GM23338 (cell line): ENCODE results near the gene RARG. TPM values are rescaled to one million over a fixed set of nuclear protein-coding genes. Genes with fewer than 3 reads are reported as not detected.

Source experiments
- ATAC-seq: fragments of 200-7000 bp; cut with Tn5 transposase; 3 replicates; pipeline ENCODE4 v1.9.1; 2020
- DNase-seq: peaks from one replicate; pipeline ENCODE4 v3.0.0-alpha.2; 2015; ENCODE audit warnings: low spot score
- H2AFZ ChIP-seq: fragments of 200-600 bp; sonication (generic); 2 replicates; pipeline ENCODE4 v1.8.0; 2016; ENCODE audit warnings: antibody characterized with exemption, mild to moderate bottlenecking, moderate library complexity
- H3F3A ChIP-seq: fragments of 200-600 bp; sonication (generic); replicated peaks from 2 replicates; pipeline ENCODE4 v1.8.0; 2017; ENCODE audit warnings: antibody characterized with exemption, mixed run types, low read depth
- H3K27ac ChIP-seq: fragments of 200-600 bp; sonication (generic); 2 replicates; pipeline ENCODE4 v1.6.1; 2016; ENCODE audit warnings: low read depth
- H3K27me3 ChIP-seq: fragments of 200-600 bp; sonication (generic); 2 replicates; pipeline ENCODE4 v1.8.0; 2016; ENCODE audit warnings: mild to moderate bottlenecking, mixed run types, moderate library complexity; ENCODE audit not compliant: insufficient read depth
- H3K36me3 ChIP-seq: fragments of 200-600 bp; sonication (generic); 2 replicates; pipeline ENCODE4 v1.8.0; 2016; ENCODE audit warnings: mild to moderate bottlenecking; ENCODE audit not compliant: insufficient read depth
- H3K4me1 ChIP-seq: fragments of 200-600 bp; sonication (generic); 2 replicates; pipeline ENCODE4 v1.8.0; 2016; ENCODE audit warnings: mild to moderate bottlenecking, moderate library complexity; ENCODE audit not compliant: insufficient read depth
- H3K4me2 ChIP-seq: fragments of 200-600 bp; sonication (generic); 2 replicates; pipeline ENCODE4 v1.7.1; 2017; ENCODE audit warnings: mixed run types
- H3K4me3 ChIP-seq: fragments of 200-600 bp; sonication (generic); 2 replicates; pipeline ENCODE4 v1.6.1; 2016; ENCODE audit warnings: mixed run types
- H3K79me2 ChIP-seq: fragments of 200-600 bp; sonication (generic); replicated peaks from 2 replicates; pipeline ENCODE4 v1.8.0; 2017; ENCODE audit warnings: mild to moderate bottlenecking; ENCODE audit not compliant: insufficient read depth
- H3K9me2 ChIP-seq: fragments of 200-600 bp; sonication (generic); 2 replicates; pipeline ENCODE4 v1.8.0; 2017; ENCODE audit not compliant: insufficient read depth
- H4K20me1 ChIP-seq: fragments of 200-600 bp; sonication (generic); replicated peaks from 2 replicates; pipeline ENCODE4 v1.8.0; 2017; ENCODE audit warnings: mild to moderate bottlenecking; ENCODE audit not compliant: insufficient read depth
- H3K27ac Mint-ChIP-seq: 2 replicates; pipeline ENCODE4 v1.8.0; 2020; ENCODE audit warnings: inconsistent platforms, mild to moderate bottlenecking, moderate library complexity, mixed read lengths
- H3K27me3 Mint-ChIP-seq: 3 replicates; pipeline ENCODE4 v1.8.0; 2022; ENCODE audit warnings: low read depth, mild to moderate bottlenecking, moderate library complexity, mixed read lengths, inconsistent platforms; ENCODE audit not compliant: insufficient read depth, poor library complexity
- H3K36me3 Mint-ChIP-seq: 3 replicates; pipeline ENCODE4 v1.8.0; 2021; ENCODE audit warnings: low read depth, mild to moderate bottlenecking, inconsistent platforms, moderate library complexity, mixed read lengths
- H3K4me1 Mint-ChIP-seq: 3 replicates; pipeline ENCODE4 v1.8.0; 2020; ENCODE audit warnings: mild to moderate bottlenecking, inconsistent platforms, mixed read lengths
- H3K4me3 Mint-ChIP-seq: 3 replicates; pipeline ENCODE4 v1.8.0; 2021; ENCODE audit warnings: moderate library complexity, mild to moderate bottlenecking, inconsistent platforms, mixed read lengths
- H3K9me3 Mint-ChIP-seq: 3 replicates; pipeline ENCODE4 v1.8.0; 2020; ENCODE audit warnings: moderate library complexity, mild to moderate bottlenecking, inconsistent platforms, mixed read lengths
- EZH2phosphoT487 ChIP-seq: fragments of 200-600 bp; sonication (generic); IDR thresholded peaks from one replicate; pipeline ENCODE4 v1.8.1; 2018; ENCODE audit warnings: antibody characterized with exemption; ENCODE audit not compliant: unreplicated experiment
- JUNB ChIP-seq: IDR thresholded peaks from one replicate; pipeline ENCODE4 v1.6.1; 2016; ENCODE audit warnings: antibody characterized with exemption; ENCODE audit not compliant: unreplicated experiment
- NANOG ChIP-seq: IDR thresholded peaks from 2 replicates; pipeline ENCODE4 v1.6.1; 2016; ENCODE audit warnings: antibody characterized with exemption, borderline replicate concordance
- POLR2AphosphoS5 ChIP-seq: IDR thresholded peaks from 2 replicates; pipeline ENCODE4 v1.6.1; 2016; ENCODE audit warnings: antibody characterized with exemption, low read depth
- ZNF331 ChIP-seq: fragments of 250-450 bp; sonication (Bioruptor Pico); IDR thresholded peaks from 2 replicates; pipeline ENCODE4 v1.5.0; 2020; ENCODE audit warnings: low read depth, mild to moderate bottlenecking, moderate library complexity
- polyA plus RNA-seq: library from polyadenylated mRNA; unstranded; fragments of >200 nt; fragmentation: Nextera tagmentation; extraction: Ambion mirVana; gene quantifications from 2 replicates; pipeline ENCODE4 v1.2.1, GENCODE V29; 2016
- total RNA-seq: library from RNA; depleted of rRNA; stranded (reverse); fragments of >200 nt; shearing (Covaris generic); gene quantifications from 2 replicates; pipeline ENCODE4 v1.2.3, GENCODE V29; 2014
- TF ChIP-seq, protein P1 (sequence below), 2 experiments: fragments of 200-600 bp in 1 of 2; sonication (generic) in 1 of 2; conservative IDR thresholded peaks; 2 replicates each; pipeline versions ENCODE4 v1.5.1 to v1.6.1; 2016 to 2017; ENCODE audit warnings: antibody characterized with exemption in 2 of 2, low read depth in 2 of 2, mild to moderate bottlenecking in 2 of 2, moderate library complexity in 1 of 2
- TF ChIP-seq, protein P2 (sequence below): fragments of 250-450 bp; sonication (Bioruptor Pico); IDR thresholded peaks from 2 replicates; pipeline ENCODE4 v1.5.0; 2020; ENCODE audit warnings: mild to moderate bottlenecking, moderate library complexity

RARG gene
- total and polyA plus RNA-seq, 2 experiments from 2014 or later: 18.5 to 50.2 TPM

DNA sequence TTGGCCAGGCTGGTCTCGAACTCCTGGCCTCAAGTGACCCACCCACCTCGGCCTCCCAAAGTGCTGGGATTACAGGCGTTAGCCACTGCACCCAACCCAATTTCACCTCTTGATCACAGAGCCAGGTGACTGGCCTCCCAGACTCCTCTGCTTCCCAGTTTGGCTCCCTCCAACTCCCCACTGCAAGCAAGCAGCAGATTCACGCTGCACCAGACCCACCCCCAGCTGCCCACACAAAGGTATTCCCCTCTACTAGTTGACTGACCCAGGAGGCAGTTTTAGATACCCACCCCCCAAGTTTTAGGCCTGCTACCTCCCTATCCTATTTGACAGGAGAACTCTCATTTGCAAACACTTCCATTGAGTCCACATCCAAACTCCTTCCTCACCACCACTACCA, 5.2 kb downstream of the RARG start:
- Histone ChIP-seq H3K4me3 (no peak overlapping the region), H4K20me1 (no peaks in the 10 kb centered on the region), H3K4me2 (no peak overlapping the region), H3K27ac (no peak overlapping the region), H3K36me3 (no peaks in the 10 kb centered on the region; the same call in 1 of the 2 replicates), H3K27me3 (peaks cover 4% of the 10 kb centered on the region; the same call in 1 of the 2 replicates), H3F3A (peaks cover 21% of the 10 kb centered on the region), H2AFZ (no peak overlapping the region), H3K9me2 (no peaks in the 10 kb centered on the region), H3K79me2 (peaks cover 4% of the 10 kb centered on the region; the same call in 1 of the 2 replicates), H3K4me1 (peaks cover 69% of the 10 kb centered on the region)
- no peak for ATAC-seq
- no peaks in the 10 kb centered on the region for H3K9me3 Mint-ChIP-seq
- H3K36me3 Mint-ChIP-seq: peaks cover 5% of the 10 kb centered on the region
- DNase-seq: no peak
- peaks cover 69% of the 10 kb centered on the region for H3K4me1 Mint-ChIP-seq
- H3K27ac Mint-ChIP-seq: no peak overlapping the region
- peaks cover 34% of the 10 kb centered on the region for H3K27me3 Mint-ChIP-seq
- TF ChIP-seq NANOG (no peak), EZH2phosphoT487 (no peak), ZNF331 (CRISPR knock-in tag) (no peak), POLR2AphosphoS5 (no peak), JUNB (no peak)
- TF ChIP-seq, protein P1, sequence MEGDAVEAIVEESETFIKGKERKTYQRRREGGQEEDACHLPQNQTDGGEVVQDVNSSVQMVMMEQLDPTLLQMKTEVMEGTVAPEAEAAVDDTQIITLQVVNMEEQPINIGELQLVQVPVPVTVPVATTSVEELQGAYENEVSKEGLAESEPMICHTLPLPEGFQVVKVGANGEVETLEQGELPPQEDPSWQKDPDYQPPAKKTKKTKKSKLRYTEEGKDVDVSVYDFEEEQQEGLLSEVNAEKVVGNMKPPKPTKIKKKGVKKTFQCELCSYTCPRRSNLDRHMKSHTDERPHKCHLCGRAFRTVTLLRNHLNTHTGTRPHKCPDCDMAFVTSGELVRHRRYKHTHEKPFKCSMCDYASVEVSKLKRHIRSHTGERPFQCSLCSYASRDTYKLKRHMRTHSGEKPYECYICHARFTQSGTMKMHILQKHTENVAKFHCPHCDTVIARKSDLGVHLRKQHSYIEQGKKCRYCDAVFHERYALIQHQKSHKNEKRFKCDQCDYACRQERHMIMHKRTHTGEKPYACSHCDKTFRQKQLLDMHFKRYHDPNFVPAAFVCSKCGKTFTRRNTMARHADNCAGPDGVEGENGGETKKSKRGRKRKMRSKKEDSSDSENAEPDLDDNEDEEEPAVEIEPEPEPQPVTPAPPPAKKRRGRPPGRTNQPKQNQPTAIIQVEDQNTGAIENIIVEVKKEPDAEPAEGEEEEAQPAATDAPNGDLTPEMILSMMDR (conservative IDR thresholded peaks at IDR 0.05; ENCODE audit: low read depth in 2 of 2): no peak
- TF ChIP-seq, protein P2, sequence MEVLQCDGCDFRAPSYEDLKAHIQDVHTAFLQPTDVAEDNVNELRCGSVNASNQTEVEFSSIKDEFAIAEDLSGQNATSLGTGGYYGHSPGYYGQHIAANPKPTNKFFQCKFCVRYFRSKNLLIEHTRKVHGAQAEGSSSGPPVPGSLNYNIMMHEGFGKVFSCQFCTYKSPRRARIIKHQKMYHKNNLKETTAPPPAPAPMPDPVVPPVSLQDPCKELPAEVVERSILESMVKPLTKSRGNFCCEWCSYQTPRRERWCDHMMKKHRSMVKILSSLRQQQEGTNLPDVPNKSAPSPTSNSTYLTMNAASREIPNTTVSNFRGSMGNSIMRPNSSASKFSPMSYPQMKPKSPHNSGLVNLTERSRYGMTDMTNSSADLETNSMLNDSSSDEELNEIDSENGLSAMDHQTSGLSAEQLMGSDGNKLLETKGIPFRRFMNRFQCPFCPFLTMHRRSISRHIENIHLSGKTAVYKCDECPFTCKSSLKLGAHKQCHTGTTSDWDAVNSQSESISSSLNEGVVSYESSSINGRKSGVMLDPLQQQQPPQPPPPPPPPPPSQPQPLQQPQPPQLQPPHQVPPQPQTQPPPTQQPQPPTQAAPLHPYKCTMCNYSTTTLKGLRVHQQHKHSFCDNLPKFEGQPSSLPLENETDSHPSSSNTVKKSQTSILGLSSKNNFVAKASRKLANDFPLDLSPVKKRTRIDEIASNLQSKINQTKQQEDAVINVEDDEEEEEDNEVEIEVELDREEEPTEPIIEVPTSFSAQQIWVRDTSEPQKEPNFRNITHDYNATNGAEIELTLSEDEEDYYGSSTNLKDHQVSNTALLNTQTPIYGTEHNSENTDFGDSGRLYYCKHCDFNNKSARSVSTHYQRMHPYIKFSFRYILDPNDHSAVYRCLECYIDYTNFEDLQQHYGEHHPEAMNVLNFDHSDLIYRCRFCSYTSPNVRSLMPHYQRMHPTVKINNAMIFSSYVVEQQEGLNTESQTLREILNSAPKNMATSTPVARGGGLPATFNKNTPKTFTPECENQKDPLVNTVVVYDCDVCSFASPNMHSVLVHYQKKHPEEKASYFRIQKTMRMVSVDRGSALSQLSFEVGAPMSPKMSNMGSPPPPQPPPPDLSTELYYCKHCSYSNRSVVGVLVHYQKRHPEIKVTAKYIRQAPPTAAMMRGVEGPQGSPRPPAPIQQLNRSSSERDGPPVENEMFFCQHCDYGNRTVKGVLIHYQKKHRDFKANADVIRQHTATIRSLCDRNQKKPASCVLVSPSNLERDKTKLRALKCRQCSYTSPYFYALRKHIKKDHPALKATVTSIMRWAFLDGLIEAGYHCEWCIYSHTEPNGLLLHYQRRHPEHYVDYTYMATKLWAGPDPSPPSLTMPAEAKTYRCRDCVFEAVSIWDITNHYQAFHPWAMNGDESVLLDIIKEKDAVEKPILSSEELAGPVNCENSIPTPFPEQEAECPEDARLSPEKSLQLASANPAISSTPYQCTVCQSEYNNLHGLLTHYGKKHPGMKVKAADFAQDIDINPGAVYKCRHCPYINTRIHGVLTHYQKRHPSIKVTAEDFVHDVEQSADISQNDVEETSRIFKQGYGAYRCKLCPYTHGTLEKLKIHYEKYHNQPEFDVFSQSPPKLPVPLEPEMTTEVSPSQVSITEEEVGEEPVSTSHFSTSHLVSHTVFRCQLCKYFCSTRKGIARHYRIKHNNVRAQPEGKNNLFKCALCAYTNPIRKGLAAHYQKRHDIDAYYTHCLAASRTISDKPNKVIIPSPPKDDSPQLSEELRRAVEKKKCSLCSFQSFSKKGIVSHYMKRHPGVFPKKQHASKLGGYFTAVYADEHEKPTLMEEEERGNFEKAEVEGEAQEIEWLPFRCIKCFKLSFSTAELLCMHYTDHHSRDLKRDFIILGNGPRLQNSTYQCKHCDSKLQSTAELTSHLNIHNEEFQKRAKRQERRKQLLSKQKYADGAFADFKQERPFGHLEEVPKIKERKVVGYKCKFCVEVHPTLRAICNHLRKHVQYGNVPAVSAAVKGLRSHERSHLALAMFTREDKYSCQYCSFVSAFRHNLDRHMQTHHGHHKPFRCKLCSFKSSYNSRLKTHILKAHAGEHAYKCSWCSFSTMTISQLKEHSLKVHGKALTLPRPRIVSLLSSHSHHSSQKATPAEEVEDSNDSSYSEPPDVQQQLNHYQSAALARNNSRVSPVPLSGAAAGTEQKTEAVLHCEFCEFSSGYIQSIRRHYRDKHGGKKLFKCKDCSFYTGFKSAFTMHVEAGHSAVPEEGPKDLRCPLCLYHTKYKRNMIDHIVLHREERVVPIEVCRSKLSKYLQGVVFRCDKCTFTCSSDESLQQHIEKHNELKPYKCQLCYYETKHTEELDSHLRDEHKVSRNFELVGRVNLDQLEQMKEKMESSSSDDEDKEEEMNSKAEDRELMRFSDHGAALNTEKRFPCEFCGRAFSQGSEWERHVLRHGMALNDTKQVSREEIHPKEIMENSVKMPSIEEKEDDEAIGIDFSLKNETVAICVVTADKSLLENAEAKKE: no peak
- no peak overlapping the region; the same call in 2 of the 3 replicates for H3K4me3 Mint-ChIP-seq
